Ovary (tissue), 9 donors: ENCODE measurements around the gene RIPOR3. TPM values are rescaled to one million over a fixed set of nuclear protein-coding genes. Genes with fewer than 3 reads are reported as not detected.
"Not testable (repeated sequence)": the region's sequence is repeated elsewhere in the genome, so short reads cannot be mapped to it uniquely, and the experiment has no call there.

ENCODE experiments used
- DNase-seq, 5 donors: peaks; one replicate each; pipeline ENCODE4 v3.0.0-alpha.2; 2019 to 2020
- H3K27ac ChIP-seq, 2 donors: fragments of 200-600 bp; one replicate each; pipeline versions ENCODE4 v1.5.1 to v1.8.0; 2019 to 2022
- H3K27me3 ChIP-seq: fragments of 200-600 bp; one replicate; pipeline ENCODE4 v1.8.0; 2022
- H3K36me3 ChIP-seq: fragments of 200-600 bp; sonication (generic); one replicate; pipeline ENCODE4 v1.5.1; 2019
- H3K4me1 ChIP-seq: one replicate; pipeline ENCODE4 v1.8.1; 2013; ENCODE audit warnings: mild to moderate bottlenecking, moderate library complexity; ENCODE audit not compliant: insufficient read depth
- H3K4me3 ChIP-seq: fragments of 200-600 bp; sonication (generic); one replicate; pipeline ENCODE4 v1.5.1; 2017
- H3K9me3 ChIP-seq, 2 donors: fragments of 200-600 bp in 1 of 2; sonication (generic) in 1 of 2; one replicate each; pipeline versions ENCODE4 v1.5.1 to v1.8.1; 2013 to 2019; ENCODE audit warnings: mild to moderate bottlenecking in 1 of 2, moderate library complexity in 1 of 2
- CTCF ChIP-seq, 3 donors: fragments of 450-650 bp in 2 of 3; fragments of 200-600 bp in 1 of 3; IDR thresholded peaks; one replicate each; pipeline versions ENCODE4 v1.5.1 to v1.8.0; 2016 to 2022; ENCODE audit warnings: antibody characterized with exemption in 3 of 3, mild to moderate bottlenecking in 1 of 3
- EP300 ChIP-seq: sonication (generic); formaldehyde crosslinking; IDR thresholded peaks from one replicate; pipeline ENCODE4 v1.6.1; 2017; ENCODE audit warnings: antibody characterized with exemption
- POLR2A ChIP-seq: fragments of 450-650 bp; IDR thresholded peaks from one replicate; pipeline ENCODE4 v1.6.1; 2017; ENCODE audit warnings: antibody characterized with exemption, mild to moderate bottlenecking, moderate library complexity
- WGBS, 3 donors: extraction: QIAGEN DNeasy Blood & Tissue Kit in 1 of 3; methylation state at CpG; one replicate each; pipeline versions ENCODE4 v1.1.5 to v1.1.7; 2013 to 2017; 5-methylcytosine and 5-hydroxymethylcytosine counted together
- intact Hi-C, 4 donors: fragments of 100-400 bp; cut with DNase I; formaldehyde crosslinking; loops; one replicate each; pipeline versions ENCODE4 v1.11.0 to v1.15.1; 2022 to 2023
- polyA plus RNA-seq, 2 donors: library from polyadenylated mRNA; stranded (reverse); fragments of 200-250 nt in 1 of 2; fragments of 350-450 nt in 1 of 2; fragmentation: Illumina TruSeq in 1 of 2; extraction: RNeasy Lipid Tissue Mini Kit (QIAGEN cat#74804) in 1 of 2; gene quantifications; one replicate each; pipeline ENCODE4 v1.2.3, GENCODE V29; 2013 to 2014
- total RNA-seq, 7 donors: library from RNA; depleted of rRNA in 2 of 7; stranded (reverse); fragments of >200 nt in 2 of 7; fragmentation: NEBNext Ultra II Directional in 3 of 7; extraction: Animal tissue kit (Norgen Biotek cat#: 25700) in 3 of 7; gene quantifications; one replicate each; pipeline versions ENCODE4 v1.1.0 to v1.2.4, GENCODE V29; 2016 to 2023
- donor health status: DM: no; HTN: no; CAD: no; lungs with moderate emphysema.
- donor health status: DM: no; HTN: no; CAD: no.
- donor health status: Bipolar disorder and iron deficiency.
- donor health status: DM: yes; HTN: yes; CAD: no.
- donor health status: DM: no; HTN: no; CAD: no.
- donor health status: DM: yes; HTN: yes; CAD: no.

RIPOR3 gene
- total and polyA plus RNA-seq, 9 donors = 1.3 to 22.7 (median 8.0) TPM

- H3K9me3 ChIP-seq = no peaks in the 10 kb centered on the region
- DNase-seq = peak; percentile 73 to 84 (median 75)
- peaks cover 7% of the 10 kb centered on the region for H3K4me1 ChIP-seq
- H3K27ac ChIP-seq = peak overlapping the region in 1 of 2 donors; percentile 40
- no peaks in the 10 kb centered on the region for H3K36me3 ChIP-seq
- intact Hi-C loops = loop anchor here in 2 of 4 donors (5.0 to 10.0 kb wide), 2 partner anchors 89 to 121 kb away; no protein-coding TSS in a partner anchor
- no peaks in the 10 kb centered on the region for H3K27me3 ChIP-seq
- TF ChIP-seq POLR2A (no peak), CTCF (IDR thresholded peaks at IDR 0.05) (peak; percentile 33 to 66 (median 66))
- WGBS, 3 donors = 32 to 36% (median 33%) methylated on average over 14 to 15 of the region's 15 CpGs
- H3K4me3 ChIP-seq = no peak overlapping the region
Observed at GRCh38 chr20:50625986-50626677, 65.2 kb downstream of the RIPOR3 start.

- intact Hi-C loops = loop anchor here in 2 of 4 donors (5.0 to 10.0 kb wide), 2 partner anchors 90 to 123 kb away; no protein-coding TSS in a partner anchor
- H3K9me3 ChIP-seq = no peaks in the 10 kb centered on the region
- WGBS, 3 donors = 82 to 92% (median 92%) methylated on average over 17 to 18 of the region's 18 CpGs
- H3K36me3 ChIP-seq = no peaks in the 10 kb centered on the region
- no peaks in the 10 kb centered on the region for H3K27me3 ChIP-seq
- no peak for DNase-seq
- no peak overlapping the region for H3K27ac ChIP-seq
- TF ChIP-seq CTCF (IDR thresholded peaks at IDR 0.05) (no peak), POLR2A (no peak), EP300 (no peak)
- H3K4me3 ChIP-seq = no peak overlapping the region
- H3K4me1 ChIP-seq = peaks cover 7% of the 10 kb centered on the region
Observed at GRCh38 chr20:50624351-50625016, 66.9 kb downstream of the RIPOR3 start.

GRCh38 chr20:50621068-50621665 is 70.2 kb downstream of the RIPOR3 start:
- Histone ChIP-seq H3K4me3 (no peak overlapping the region), H3K27me3 (no peaks in the 10 kb centered on the region), H3K36me3 (no peaks in the 10 kb centered on the region), H3K27ac (no peak overlapping the region), H3K4me1 (peaks cover 5% of the 10 kb centered on the region), H3K9me3 (no peaks in the 10 kb centered on the region)
- WGBS, 3 donors = 90 to 91% (median 90%) methylated on average over 4 of the region's 4 CpGs
- DNase-seq = no peak
- TF ChIP-seq POLR2A (no peak), CTCF (IDR thresholded peaks at IDR 0.05) (no peak), EP300 (no peak)
- intact Hi-C loops = loop anchor here in 2 of 4 donors (10.0 kb wide), 1 partner anchor 94 kb away; no protein-coding TSS in a partner anchor

GRCh38 chr20:50620459-50620858 is 70.9 kb downstream of the RIPOR3 start:
- not testable (repeated sequence) for H3K4me3 ChIP-seq, H3K4me1 ChIP-seq, H3K36me3 ChIP-seq, H3K9me3 ChIP-seq, DNase-seq, H3K27me3 ChIP-seq, H3K27ac ChIP-seq
- 93 to 97% (median 96%) methylated on average over 9 of the region's 9 CpGs for WGBS, 3 donors
- intact Hi-C loops = loop anchor here in 2 of 4 donors (10.0 kb wide), 1 partner anchor 94 kb away; no protein-coding TSS in a partner anchor
